SU-DHL-6 (cell line): ENCODE data around the gene ZSWIM5.

Experiments used
- H2AFZ ChIP-seq: fragments of 200-600 bp; sonication (generic); 2 replicates; pipeline ENCODE4 v1.6.1; 2014; ENCODE audit warnings: low read depth, mild to moderate bottlenecking, moderate library complexity, mixed read lengths, antibody characterized with exemption, low read length; ENCODE audit not compliant: severe bottlenecking
- H3F3A ChIP-seq: fragments of 200-600 bp; shearing (Covaris generic); 2 replicates; pipeline ENCODE4 v1.6.0; 2016; ENCODE audit warnings: antibody characterized with exemption, mild to moderate bottlenecking; ENCODE audit not compliant: insufficient read depth
- H3K27ac ChIP-seq: fragments of 200-600 bp; sonication (generic); 2 replicates; pipeline ENCODE4 v1.5.1; 2016; ENCODE audit warnings: low read depth, mild to moderate bottlenecking, low read length, moderate library complexity, mixed read lengths
- H3K27me3 ChIP-seq: fragments of 200-600 bp; sonication (generic), shearing (Covaris generic); 2 replicates; pipeline ENCODE4 v1.6.0; 2014; ENCODE audit warnings: mild to moderate bottlenecking, low read length
- H3K36me3 ChIP-seq: fragments of 200-600 bp; sonication (generic); 2 replicates; pipeline ENCODE4 v1.6.1; 2014; ENCODE audit warnings: mild to moderate bottlenecking, low read length, mixed read lengths
- H3K4me2 ChIP-seq: fragments of 300-600, 200-600 bp; shearing (Covaris generic), sonication (generic); 2 replicates; pipeline ENCODE4 v1.6.0; 2014; ENCODE audit warnings: low read length, low read depth, mild to moderate bottlenecking; ENCODE audit not compliant: poor library complexity, severe bottlenecking
- H3K4me3 ChIP-seq: fragments of 200-600 bp; sonication (generic); 2 replicates; pipeline ENCODE4 v1.5.1; 2014; ENCODE audit warnings: antibody characterized with exemption, low read length, mild to moderate bottlenecking, mixed read lengths; ENCODE audit not compliant: insufficient read depth, poor library complexity, severe bottlenecking
- H3K79me2 ChIP-seq: fragments of 200-600 bp; sonication (generic); 2 replicates; pipeline ENCODE4 v1.6.1; 2014; ENCODE audit warnings: mild to moderate bottlenecking, low read length, moderate library complexity; ENCODE audit not compliant: insufficient read depth
- H3K9ac ChIP-seq: fragments of 200-600 bp; sonication (generic); 2 replicates; pipeline ENCODE4 v1.7.0; 2014; ENCODE audit warnings: mild to moderate bottlenecking, low read length
- H3K9me2 ChIP-seq: fragments of 200-600 bp; sonication (generic); replicated peaks from 2 replicates; pipeline ENCODE4 v1.6.1; 2014; ENCODE audit warnings: low read length; ENCODE audit not compliant: insufficient read depth
- H3K9me3 ChIP-seq: fragments of 200-600 bp; sonication (generic); 2 replicates; pipeline ENCODE4 v1.6.1; 2014; ENCODE audit warnings: low read length, mixed read lengths; ENCODE audit not compliant: insufficient read depth
- H4K20me1 ChIP-seq: fragments of 200-600 bp; sonication (generic); 2 replicates; pipeline ENCODE4 v1.6.1; 2014; ENCODE audit warnings: low read depth, mild to moderate bottlenecking, antibody characterized with exemption, low read length, moderate library complexity, mixed read lengths
- CTCF ChIP-seq: fragments of 200-600 bp; sonication (generic); IDR thresholded peaks from one replicate; pipeline ENCODE4 v1.5.1; 2017; ENCODE audit warnings: antibody characterized with exemption, mild to moderate bottlenecking, low read length, moderate library complexity; ENCODE audit not compliant: insufficient read depth, poor library complexity, severe bottlenecking
- EZH2phosphoT487 ChIP-seq: fragments of 200-600 bp; sonication (generic), shearing (Covaris generic); conservative IDR thresholded peaks from 2 replicates; pipeline ENCODE4 v1.6.1; 2018; ENCODE audit warnings: mild to moderate bottlenecking, antibody characterized with exemption, low read length, moderate library complexity, mixed read lengths

Gene ZSWIM5

GRCh38 chr1:45011837-45012638 is 194.4 kb downstream of the ZSWIM5 start, which contains the start of gene UROD:
TSS of gene UROD (plus strand) at chr1:45012254. CDS start at chr1:45012266, 12 bp downstream.
- Histone ChIP-seq H3K27me3 (no peaks in the 10 kb centered on the region), H3K4me3 (peak within 1 kb of the TSS; percentile 79), H4K20me1 (no peaks in the 10 kb centered on the region), H3K36me3 (no peaks in the 10 kb centered on the region), H3F3A (no peaks in the 10 kb centered on the region), H3K4me2 (peak within 1 kb of the TSS; percentile 93), H3K9me2 (no peaks in the 10 kb centered on the region), H3K79me2 (no peaks in the 10 kb centered on the region), H3K9ac (peak within 1 kb of the TSS; percentile 70), H2AFZ (peak within 1 kb of the TSS; percentile 95), H3K27ac (peak within 1 kb of the TSS; percentile 39), H3K9me3 (no peaks in the 10 kb centered on the region)
- no peak for TF ChIP-seq CTCF
- no peak for TF ChIP-seq EZH2phosphoT487

- H3K27ac ChIP-seq, result peak within 1 kb of the TSS; percentile 39
- H3K79me2 ChIP-seq, result no peaks in the 10 kb centered on the region
- H3K36me3 ChIP-seq, result no peaks in the 10 kb centered on the region
Measured at GRCh38 chr1:45010855-45011811, 195.3 kb downstream of the ZSWIM5 start, which contains the start of gene HECTD3. TSS of gene HECTD3 (minus strand) at chr1:45011324. CDS start at chr1:45011257, 67 bp downstream.

More at GRCh38 chr1:45010855-45011811, 195.3 kb downstream of the ZSWIM5 start, which contains the start of gene HECTD3:
- Histone ChIP-seq H3K9me3 (no peaks in the 10 kb centered on the region), H3K27me3 (no peaks in the 10 kb centered on the region), H3K9me2 (no peaks in the 10 kb centered on the region), H3K4me3 (peak within 1 kb of the TSS; percentile 79), H3F3A (no peaks in the 10 kb centered on the region), H2AFZ (peak within 1 kb of the TSS; percentile 95), H4K20me1 (no peaks in the 10 kb centered on the region), H3K4me2 (peak within 1 kb of the TSS; percentile 93), H3K9ac (peak within 1 kb of the TSS; percentile 70)
- no peak for TF ChIP-seq CTCF
- TF ChIP-seq EZH2phosphoT487, result no peak
